Esophagus muscularis mucosa (tissue), 4 donors: ENCODE data around the gene MAST4.

Source experiments
- CTCF ChIP-seq, 3 experiments: fragments of 200-600 bp in 2 of 3; fragments of 450-650 bp in 1 of 3; sonication (generic) in 2 of 3; IDR thresholded peaks; one replicate each; pipeline ENCODE4 v1.5.1; 2017 to 2019; ENCODE audit warnings: antibody characterized with exemption in 3 of 3, mild to moderate bottlenecking in 2 of 3, moderate library complexity in 1 of 3
- EP300 ChIP-seq: sonication (generic); formaldehyde crosslinking; IDR thresholded peaks from one replicate; pipeline ENCODE4 v1.6.1; 2017; ENCODE audit warnings: antibody characterized with exemption
- POLR2A ChIP-seq: fragments of 450-650 bp; IDR thresholded peaks from one replicate; pipeline ENCODE4 v1.6.1; 2017; ENCODE audit warnings: antibody characterized with exemption, moderate library complexity, mild to moderate bottlenecking, low read depth
- POLR2AphosphoS5 ChIP-seq, 2 donors: sonication (generic); formaldehyde crosslinking; IDR thresholded peaks; one replicate each; pipeline ENCODE4 v1.6.1; 2017; ENCODE audit warnings: antibody characterized with exemption in 2 of 2

- TF ChIP-seq POLR2A (no peak), CTCF (IDR thresholded peaks at IDR 0.05) (no peak), EP300 (no peak), POLR2AphosphoS5 (IDR thresholded peaks at IDR 0.05) (no peak)
Measured at GRCh38 chr5:67090040-67090439, 493.8 kb downstream of the MAST4 start.
